HEK293 (cell line): ENCODE data around the gene NRG2.

Experiments used
- CTCF ChIA-PET: fragments of 350-600 bp; formaldehyde crosslinking; extraction: SDS; loops from one replicate; lab custom pipeline; 2021; ENCODE audit warnings: antibody characterized with exemption; lab: Yijun Ruan, JAX
- POLR2A ChIA-PET: fragments of 300-600 bp; formaldehyde crosslinking; extraction: SDS; loops from one replicate; lab custom pipeline; 2020; ENCODE audit warnings: antibody characterized with exemption, inconsistent platforms; lab: Yijun Ruan, JAX
- H3K27ac ChIP-seq: fragments of 200-500 bp; sonication (Bioruptor generic); 2 replicates; pipeline ENCODE4 v1.5.1; 2014; ENCODE audit warnings: low read depth, low read length, control low read depth, inconsistent platforms; ENCODE audit errors: extremely low read depth
- H3K36me3 ChIP-seq, 2 experiments: fragments of 200-500 bp in 1 of 2; sonication (Bioruptor generic) in 1 of 2; 1 replicate in 1 of 2; 2 replicates in 1 of 2; pipeline ENCODE4 v1.5.1; 2014 to 2017; ENCODE audit warnings: inconsistent platforms in 2 of 2, low read length in 2 of 2; ENCODE audit not compliant: control insufficient read depth in 2 of 2, insufficient read depth in 1 of 2
- H3K4me1 ChIP-seq: fragments of 200-500 bp; sonication (Bioruptor generic); 2 replicates; pipeline ENCODE4 v1.5.1; 2014; ENCODE audit warnings: mild to moderate bottlenecking, low read length, inconsistent platforms; ENCODE audit not compliant: control insufficient read depth, insufficient read depth
- H3K4me3 ChIP-seq: 2 replicates; pipeline ENCODE4 v1.5.1; 2011; ENCODE audit warnings: low read depth, mild to moderate bottlenecking, control low read depth, low read length, moderate library complexity
- H3K9me3 ChIP-seq: fragments of 200-500 bp; sonication (Bioruptor generic); 2 replicates; pipeline ENCODE4 v1.5.1; 2014; ENCODE audit warnings: low read depth, low read length, inconsistent platforms; ENCODE audit not compliant: control insufficient read depth, insufficient read depth
- GLI4 ChIP-seq: fragments of 450-650 bp; formaldehyde crosslinking; IDR thresholded peaks from 2 replicates; pipeline ENCODE4 v1.5.1; 2016; ENCODE audit warnings: missing biosample characterization, missing genetic modification characterization
- GLIS1 ChIP-seq: fragments of 450-650 bp; formaldehyde crosslinking; IDR thresholded peaks from 2 replicates; pipeline ENCODE4 v1.5.1; 2016; ENCODE audit warnings: missing biosample characterization, missing genetic modification characterization
- HOXD13 ChIP-seq: sonication (generic); formaldehyde crosslinking; IDR thresholded peaks from 2 replicates; pipeline ENCODE4 v1.8.0; 2022; ENCODE audit warnings: missing genetic modification reagents, borderline replicate concordance
- KLF1 ChIP-seq: fragments of 450-650 bp; formaldehyde crosslinking; IDR thresholded peaks from 2 replicates; pipeline ENCODE4 v1.5.1; 2016; ENCODE audit warnings: missing biosample characterization, missing genetic modification characterization
- ZIC2 ChIP-seq: fragments of 450-650 bp; formaldehyde crosslinking; IDR thresholded peaks from 2 replicates; pipeline ENCODE4 v1.5.1; 2016; ENCODE audit warnings: missing biosample characterization, missing genetic modification characterization
- ZNF140 ChIP-seq: fragments of 450-650 bp; formaldehyde crosslinking; IDR thresholded peaks from 2 replicates; pipeline ENCODE4 v1.5.1; 2016; ENCODE audit warnings: missing biosample characterization, missing genetic modification characterization
- ZNF146 ChIP-seq: fragments of 450-650 bp; formaldehyde crosslinking; IDR thresholded peaks from 2 replicates; pipeline ENCODE4 v1.5.1; 2016; ENCODE audit warnings: missing biosample characterization, missing genetic modification characterization
- ZNF174 ChIP-seq: fragments of 450-650 bp; formaldehyde crosslinking; IDR thresholded peaks from 2 replicates; pipeline ENCODE4 v1.5.0; 2017; ENCODE audit warnings: missing biosample characterization, mild to moderate bottlenecking, missing genetic modification characterization
- ZNF521 ChIP-seq: fragments of 450-650 bp; formaldehyde crosslinking; IDR thresholded peaks from 2 replicates; pipeline ENCODE4 v1.5.1; 2017; ENCODE audit warnings: missing biosample characterization, mild to moderate bottlenecking, missing genetic modification characterization
- ZNF549 ChIP-seq: fragments of 450-650 bp; IDR thresholded peaks from 2 replicates; pipeline ENCODE4 v1.5.1; 2018; ENCODE audit warnings: missing biosample characterization, missing genetic modification characterization, mild to moderate bottlenecking, inconsistent platforms, moderate library complexity
- ZNF624 ChIP-seq: fragments of 450-650 bp; formaldehyde crosslinking; IDR thresholded peaks from 2 replicates; pipeline ENCODE4 v1.5.1; 2017; ENCODE audit warnings: missing biosample characterization, missing genetic modification characterization
- ZNF677 ChIP-seq: fragments of 450-650 bp; IDR thresholded peaks from 2 replicates; pipeline ENCODE4 v1.5.0; 2018; ENCODE audit warnings: missing biosample characterization, mild to moderate bottlenecking, missing genetic modification characterization, moderate library complexity
- ZXDB ChIP-seq: fragments of 450-650 bp; formaldehyde crosslinking; IDR thresholded peaks from 2 replicates; pipeline ENCODE4 v1.5.1; 2016; ENCODE audit warnings: missing biosample characterization, missing genetic modification characterization

NRG2 gene

GRCh38 chr5:139877129-139877597 lies 165.9 kb downstream of the NRG2 start:
- POLR2A ChIA-PET: no interaction called here
- CTCF ChIA-PET: interaction anchor here (0.6 to 1.3 kb wide), 3 partner anchors 13 to 92 kb away, joined by 4 to 7 read pairs (median 4); no protein-coding TSS in a partner anchor
- no peak overlapping the region for H3K27ac ChIP-seq

GRCh38 chr5:139875957-139876356 lies 167.1 kb downstream of the NRG2 start:
- Histone ChIP-seq H3K4me3 (no peak overlapping the region), H3K9me3 (no peaks in the 10 kb centered on the region), H3K36me3 (peaks cover 0 to 8% of the 10 kb centered on the region in 2 experiments; a peak in 1 of 3 replicates), H3K27ac (no peak overlapping the region), H3K4me1 (peaks cover 13% of the 10 kb centered on the region)
- peak; percentile 72 for TF ChIP-seq ZNF146
- TF ChIP-seq ZNF521 (tag by site-specific recombination): no peak
- ChIA-PET CTCF (no interaction called here), POLR2A (no interaction called here)

More at GRCh38 chr5:139877129-139877597, 165.9 kb downstream of the NRG2 start:
- no peak overlapping the region for H3K4me3 ChIP-seq
- TF ChIP-seq ZNF624 (no peak), GLIS1 (tag by site-specific recombination) (peak; percentile 62), GLI4 (tag by site-specific recombination) (no peak), HOXD13 (CRISPR knock-in tag) (no peak), ZNF549 (tag by site-specific recombination) (no peak), KLF1 (tag by site-specific recombination) (peak; percentile 47)
- peaks cover 0 to 8% of the 10 kb centered on the region in 2 experiments; a peak in 1 of 3 replicates for H3K36me3 ChIP-seq
- peaks cover 14% of the 10 kb centered on the region for H3K4me1 ChIP-seq
- H3K9me3 ChIP-seq: no peaks in the 10 kb centered on the region

GRCh38 chr5:139872851-139873794 lies 170.0 kb downstream of the NRG2 start:
- Histone ChIP-seq H3K4me1 (no peaks in the 10 kb centered on the region; the same call in 1 of the 2 replicates), H3K4me3 (no peak overlapping the region), H3K27ac (no peak overlapping the region), H3K36me3 (peaks cover 0 to 8% of the 10 kb centered on the region in 2 experiments; a peak in 1 of 3 replicates), H3K9me3 (no peaks in the 10 kb centered on the region)
- POLR2A ChIA-PET: no interaction called here
- CTCF ChIA-PET: interaction anchor here (0.6 to 2.0 kb wide), 7 partner anchors 9 to 95 kb away, joined by 3 to 26 read pairs (median 6); no protein-coding TSS in a partner anchor
- no peak for TF ChIP-seq ZNF140 (tag by site-specific recombination)
- TF ChIP-seq ZIC2 (tag by site-specific recombination): peak; percentile 99
- no peak for TF ChIP-seq ZNF174
- no peak for TF ChIP-seq ZXDB (tag by site-specific recombination)
- TF ChIP-seq, all 188 proteins: peak for 1

- CTCF ChIA-PET: interaction anchor here (0.6 to 2.0 kb wide), 8 partner anchors 10 to 998 kb away, joined by 3 to 26 read pairs (median 5); no protein-coding TSS in a partner anchor
- TF ChIP-seq ZNF677: no peak
Measured at GRCh38 chr5:139872052-139872766, 170.9 kb downstream of the NRG2 start.

More at GRCh38 chr5:139872052-139872766, 170.9 kb downstream of the NRG2 start:
- H3K4me3 ChIP-seq: no peak overlapping the region
- H3K9me3 ChIP-seq: no peaks in the 10 kb centered on the region
- POLR2A ChIA-PET: no interaction called here
- H3K4me1 ChIP-seq: no peaks in the 10 kb centered on the region
- peaks cover 0 to under 1% of the 10 kb centered on the region in 2 experiments; a peak in 1 of 3 replicates for H3K36me3 ChIP-seq
- no peak overlapping the region for H3K27ac ChIP-seq
